GM06990 (cell line): ENCODE data around the gene CSF2.

Source experiments
- DNase-seq: peaks from one replicate; pipeline ENCODE4 v3.0.0-alpha.2; 2011; ENCODE audit not compliant: insufficient read length; ENCODE audit errors: extremely low read depth
- H3K27me3 ChIP-seq: replicated peaks from 2 replicates; pipeline ENCODE4 v1.6.0; 2011; ENCODE audit warnings: low read length; ENCODE audit not compliant: control insufficient read depth, insufficient read depth
- H3K36me3 ChIP-seq: 2 replicates; pipeline ENCODE4 v1.5.1; 2011; ENCODE audit warnings: low read length; ENCODE audit not compliant: control insufficient read depth, insufficient read depth
- H3K4me3 ChIP-seq: replicated peaks from 2 replicates; pipeline ENCODE4 v1.5.1; 2011; ENCODE audit warnings: low read depth, mild to moderate bottlenecking, control low read depth, low read length
- TF ChIP-seq, protein P1 (sequence below): IDR thresholded peaks from 2 replicates; pipeline ENCODE4 v1.5.1; 2011; ENCODE audit warnings: low read length, control low read depth, mild to moderate bottlenecking, inconsistent platforms; ENCODE audit not compliant: insufficient read depth, poor library complexity, severe bottlenecking

The CSF2 gene

DNA sequence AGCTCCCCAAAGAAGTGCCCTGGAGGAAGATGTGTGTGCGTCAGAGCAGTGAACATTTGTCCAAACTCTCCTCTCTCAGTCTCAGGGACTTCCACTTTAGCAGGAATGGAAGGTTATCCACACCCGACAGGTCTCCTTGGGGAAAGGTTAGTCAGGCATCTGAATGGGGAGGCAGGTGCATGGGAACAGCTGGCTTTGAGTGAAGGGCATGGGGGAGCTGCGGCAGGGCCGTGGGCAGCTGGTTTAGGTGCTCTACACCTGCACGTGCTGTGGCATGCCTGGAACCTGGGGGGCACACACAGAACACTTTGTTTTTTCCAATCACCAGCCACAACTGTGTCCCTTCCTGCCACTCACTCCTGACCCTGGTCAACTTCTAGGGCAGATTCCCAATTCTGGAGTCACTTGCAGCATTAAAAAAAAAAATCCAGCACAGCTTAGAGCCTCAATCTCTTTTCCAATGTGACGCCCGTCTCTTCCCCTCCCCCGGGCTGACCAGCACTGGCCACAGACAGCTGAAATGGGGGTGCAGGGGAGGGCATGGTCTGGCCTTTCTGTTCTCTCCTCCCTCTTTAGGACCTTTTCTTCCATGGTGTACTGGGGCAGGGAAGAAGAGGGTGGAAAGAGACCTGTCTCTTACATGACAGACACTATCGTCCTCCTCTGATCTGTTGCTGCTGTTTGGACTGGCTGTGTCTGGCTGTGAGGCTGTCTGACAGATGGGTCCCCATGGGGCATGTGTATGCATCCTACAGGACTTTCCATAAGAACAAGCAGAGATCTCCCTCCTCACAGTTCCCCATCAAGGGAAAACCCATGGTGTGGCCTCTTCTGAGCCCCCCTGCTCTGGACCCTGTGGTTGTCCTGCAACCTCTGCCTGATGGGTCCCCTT, 22.7 kb upstream of the CSF2 start:
- DNase-seq = no peak
- Histone ChIP-seq H3K36me3 (no peaks in the 10 kb centered on the region), H3K4me3 (no peak overlapping the region), H3K27me3 (no peaks in the 10 kb centered on the region; the same call in 1 of the 2 replicates)
- TF ChIP-seq, protein P1, sequence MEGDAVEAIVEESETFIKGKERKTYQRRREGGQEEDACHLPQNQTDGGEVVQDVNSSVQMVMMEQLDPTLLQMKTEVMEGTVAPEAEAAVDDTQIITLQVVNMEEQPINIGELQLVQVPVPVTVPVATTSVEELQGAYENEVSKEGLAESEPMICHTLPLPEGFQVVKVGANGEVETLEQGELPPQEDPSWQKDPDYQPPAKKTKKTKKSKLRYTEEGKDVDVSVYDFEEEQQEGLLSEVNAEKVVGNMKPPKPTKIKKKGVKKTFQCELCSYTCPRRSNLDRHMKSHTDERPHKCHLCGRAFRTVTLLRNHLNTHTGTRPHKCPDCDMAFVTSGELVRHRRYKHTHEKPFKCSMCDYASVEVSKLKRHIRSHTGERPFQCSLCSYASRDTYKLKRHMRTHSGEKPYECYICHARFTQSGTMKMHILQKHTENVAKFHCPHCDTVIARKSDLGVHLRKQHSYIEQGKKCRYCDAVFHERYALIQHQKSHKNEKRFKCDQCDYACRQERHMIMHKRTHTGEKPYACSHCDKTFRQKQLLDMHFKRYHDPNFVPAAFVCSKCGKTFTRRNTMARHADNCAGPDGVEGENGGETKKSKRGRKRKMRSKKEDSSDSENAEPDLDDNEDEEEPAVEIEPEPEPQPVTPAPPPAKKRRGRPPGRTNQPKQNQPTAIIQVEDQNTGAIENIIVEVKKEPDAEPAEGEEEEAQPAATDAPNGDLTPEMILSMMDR = no peak

DNA sequence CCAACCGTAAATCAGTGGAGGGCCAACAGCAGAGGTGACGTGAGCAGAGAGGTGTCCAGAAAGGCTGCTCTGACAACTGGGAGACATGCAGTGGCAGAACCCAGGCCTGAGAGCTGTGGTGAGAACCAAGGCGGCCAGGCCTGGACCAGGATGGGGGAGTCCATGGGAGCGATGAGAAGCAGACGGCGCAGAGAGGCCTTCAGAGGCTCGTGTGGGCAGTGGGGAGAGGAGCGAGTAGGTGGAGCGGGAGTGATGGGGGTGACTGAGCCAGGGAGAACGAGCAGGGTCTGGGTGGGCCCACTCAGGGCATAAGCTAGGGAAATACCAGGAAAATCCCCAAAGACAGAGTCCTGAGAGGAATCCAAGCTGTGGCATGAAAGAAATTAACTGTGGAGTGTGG, 21.1 kb upstream of the CSF2 start:
- TF ChIP-seq, protein P1 = no peak
- Histone ChIP-seq H3K36me3 (no peaks in the 10 kb centered on the region), H3K27me3 (no peaks in the 10 kb centered on the region; the same call in 1 of the 2 replicates), H3K4me3 (no peak overlapping the region)
- no peak for DNase-seq

DNA sequence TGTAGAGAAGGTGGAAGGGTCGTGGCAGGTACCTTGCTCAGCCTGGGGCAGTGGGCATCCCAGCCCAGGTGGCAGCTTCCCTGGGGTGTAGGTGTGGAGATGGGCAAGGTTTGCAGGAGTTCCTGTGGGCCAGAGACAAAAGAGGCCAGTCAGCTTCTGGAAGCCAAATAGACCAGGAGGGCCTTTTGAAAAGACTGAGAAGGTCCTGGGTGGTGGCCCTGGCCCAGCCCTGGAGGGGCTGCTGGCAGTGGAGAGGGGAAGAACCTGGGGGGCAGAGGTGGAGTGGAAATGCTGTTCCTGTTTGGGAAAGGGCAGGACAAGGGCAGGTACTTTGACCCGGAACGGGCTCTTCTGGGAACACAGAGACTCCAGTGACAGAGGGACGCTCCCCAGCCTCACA, 20.1 kb upstream of the CSF2 start:
- TF ChIP-seq, protein P1 = no peak
- DNase-seq = no peak

DNA sequence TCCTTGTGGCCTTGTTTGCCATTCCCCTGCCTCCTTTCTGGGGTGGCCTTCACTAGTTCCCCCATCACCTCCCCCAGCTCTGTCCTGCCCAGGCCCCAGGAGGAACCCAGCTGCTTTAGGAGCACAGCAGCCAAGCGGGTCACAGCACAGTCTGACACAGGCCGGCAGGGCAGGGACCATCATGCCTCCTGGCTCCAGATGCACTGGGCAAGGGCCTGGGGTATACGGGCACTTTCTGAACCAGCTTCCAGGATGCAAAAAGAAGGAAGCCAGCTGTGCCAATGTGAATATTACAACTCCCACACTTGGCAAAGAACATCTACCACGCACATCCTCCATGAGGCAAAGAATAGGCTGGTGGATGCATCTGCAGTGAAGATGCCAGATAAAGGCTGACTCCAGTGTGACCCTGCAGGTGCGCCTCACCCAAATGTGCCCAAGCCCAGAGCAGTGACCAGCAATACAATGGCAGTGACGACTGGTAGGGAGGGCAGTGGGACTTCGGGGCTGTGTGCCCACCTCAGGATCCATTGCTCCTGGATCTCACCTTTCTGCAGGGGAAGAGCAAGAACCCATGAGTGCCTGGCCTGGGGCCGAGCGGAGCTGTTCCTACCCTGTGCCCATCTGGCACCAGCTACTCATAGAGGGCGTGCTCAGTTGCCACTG, 19.4 kb upstream of the CSF2 start:
- no peak overlapping the region for H3K4me3 ChIP-seq
- DNase-seq = no peak
- TF ChIP-seq, protein P1 = no peak
- H3K36me3 ChIP-seq = no peaks in the 10 kb centered on the region
- H3K27me3 ChIP-seq = no peaks in the 10 kb centered on the region; the same call in 1 of the 2 replicates

More for the DNA sequence above, 20.1 kb upstream of the CSF2 start:
- H3K4me3 ChIP-seq = no peak overlapping the region
- H3K27me3 ChIP-seq = no peaks in the 10 kb centered on the region; the same call in 1 of the 2 replicates
- no peaks in the 10 kb centered on the region for H3K36me3 ChIP-seq

DNA sequence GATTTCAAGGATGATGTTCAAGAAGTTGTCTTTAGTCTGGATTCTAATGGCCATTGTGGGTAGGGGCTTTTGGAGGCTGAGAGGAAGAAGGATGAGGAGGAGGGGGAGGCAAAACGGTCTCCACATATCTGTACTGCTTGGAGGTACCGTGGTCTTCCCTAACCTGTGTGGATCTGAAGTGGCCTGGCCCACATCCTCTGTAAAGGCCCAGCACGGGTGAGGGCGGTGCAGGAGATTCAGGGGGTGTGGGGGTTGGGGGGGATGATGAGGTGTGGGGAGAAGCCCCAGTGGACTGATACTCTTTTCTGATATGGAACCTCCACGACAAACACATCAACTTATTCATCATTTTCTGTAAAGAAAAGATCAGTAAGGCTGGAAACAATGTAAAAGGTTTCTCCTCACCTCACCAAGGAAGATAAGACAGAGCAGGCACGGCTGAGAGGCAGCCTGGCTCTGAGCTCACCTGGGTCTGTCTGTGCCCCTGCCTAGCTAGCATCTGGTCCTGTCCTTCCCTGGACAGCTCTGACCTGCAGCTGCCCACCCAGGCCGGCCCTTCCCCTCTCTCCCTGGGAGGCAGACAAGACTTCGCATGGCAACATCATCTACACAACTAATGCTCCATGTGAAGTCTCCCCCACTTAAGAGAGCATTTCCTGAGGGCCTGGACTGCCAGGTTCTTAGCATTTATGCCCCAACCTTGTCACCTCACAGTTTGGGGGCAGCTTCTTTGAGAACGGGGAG, 18.7 kb upstream of the CSF2 start:
- Histone ChIP-seq H3K4me3 (no peak overlapping the region), H3K36me3 (no peaks in the 10 kb centered on the region), H3K27me3 (no peaks in the 10 kb centered on the region; the same call in 1 of the 2 replicates)
- no peak for DNase-seq
- TF ChIP-seq, protein P1 = no peak
